DND-41 (cell line): ENCODE results near the gene SLC25A21.

Source experiments
- EZH2 ChIP-seq: IDR thresholded peaks from 3 replicates; pipeline ENCODE4 v1.6.1; 2012; ENCODE audit warnings: borderline replicate concordance, low read depth, mild to moderate bottlenecking, moderate library complexity, low read length, inconsistent platforms; ENCODE audit not compliant: severe bottlenecking
- TF ChIP-seq, protein P1 (sequence below): IDR thresholded peaks from 2 replicates; pipeline ENCODE4 v1.5.1; 2012; ENCODE audit warnings: borderline replicate concordance, low read length, moderate library complexity, mild to moderate bottlenecking; ENCODE audit not compliant: poor library complexity, severe bottlenecking; ENCODE audit errors: extremely low read depth

DNA sequence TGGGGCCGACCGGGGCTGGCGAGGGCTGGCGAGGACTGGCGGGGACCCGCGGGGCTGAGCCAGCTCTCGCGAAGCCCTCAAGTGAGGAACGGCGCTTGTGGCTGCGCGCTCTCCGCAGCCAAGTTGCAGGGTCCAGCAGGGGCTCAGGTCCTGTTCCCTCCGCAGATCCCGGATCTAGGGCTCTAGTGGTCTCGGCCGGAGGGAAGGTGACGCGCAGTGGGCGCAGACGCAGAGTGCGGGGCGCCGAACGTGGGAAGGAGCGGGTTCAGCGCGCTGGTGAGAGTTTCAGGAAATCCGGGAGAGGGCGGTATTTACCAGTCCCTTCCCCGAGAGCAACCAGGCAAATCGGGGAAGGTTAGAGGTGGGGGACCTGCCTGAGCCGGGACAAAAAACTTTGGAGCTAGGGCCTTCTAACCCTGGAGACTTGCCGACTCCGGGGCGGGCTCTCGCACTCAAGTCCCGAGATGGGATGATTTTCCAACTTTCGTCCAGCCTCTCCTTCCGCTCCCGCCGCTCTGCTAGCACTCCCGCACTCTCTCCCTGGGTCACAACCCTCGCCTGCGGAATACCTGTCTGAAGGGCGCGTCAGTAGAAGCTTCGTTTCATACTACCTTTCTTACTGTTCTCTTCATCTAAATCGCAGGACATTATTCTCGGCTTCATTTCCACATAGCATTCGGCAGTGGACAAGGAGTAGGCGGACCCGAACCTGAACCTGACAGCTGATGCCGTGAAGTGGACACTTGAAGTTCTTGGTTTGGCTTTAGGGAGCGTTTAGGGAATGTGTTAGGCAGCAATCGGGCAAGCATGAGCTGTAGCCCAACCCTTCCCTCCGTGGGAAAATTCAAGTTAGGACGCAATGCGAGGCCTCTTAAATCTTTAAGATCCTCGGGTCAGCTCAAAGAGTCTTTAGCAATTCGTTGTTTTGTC lies 524.3 kb downstream of the SLC25A21 start:
- TF ChIP-seq, protein P1, sequence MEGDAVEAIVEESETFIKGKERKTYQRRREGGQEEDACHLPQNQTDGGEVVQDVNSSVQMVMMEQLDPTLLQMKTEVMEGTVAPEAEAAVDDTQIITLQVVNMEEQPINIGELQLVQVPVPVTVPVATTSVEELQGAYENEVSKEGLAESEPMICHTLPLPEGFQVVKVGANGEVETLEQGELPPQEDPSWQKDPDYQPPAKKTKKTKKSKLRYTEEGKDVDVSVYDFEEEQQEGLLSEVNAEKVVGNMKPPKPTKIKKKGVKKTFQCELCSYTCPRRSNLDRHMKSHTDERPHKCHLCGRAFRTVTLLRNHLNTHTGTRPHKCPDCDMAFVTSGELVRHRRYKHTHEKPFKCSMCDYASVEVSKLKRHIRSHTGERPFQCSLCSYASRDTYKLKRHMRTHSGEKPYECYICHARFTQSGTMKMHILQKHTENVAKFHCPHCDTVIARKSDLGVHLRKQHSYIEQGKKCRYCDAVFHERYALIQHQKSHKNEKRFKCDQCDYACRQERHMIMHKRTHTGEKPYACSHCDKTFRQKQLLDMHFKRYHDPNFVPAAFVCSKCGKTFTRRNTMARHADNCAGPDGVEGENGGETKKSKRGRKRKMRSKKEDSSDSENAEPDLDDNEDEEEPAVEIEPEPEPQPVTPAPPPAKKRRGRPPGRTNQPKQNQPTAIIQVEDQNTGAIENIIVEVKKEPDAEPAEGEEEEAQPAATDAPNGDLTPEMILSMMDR, result no peak
- no peak for TF ChIP-seq EZH2
